Panc1 (cell line): ENCODE measurements around the gene LPAR6. TPM values are rescaled to one million over a fixed set of nuclear protein-coding genes. Genes with fewer than 3 reads are reported as not detected.

Experiments used
- ATAC-seq: fragments of 200-7000 bp; cut with Tn5 transposase; 2 replicates; pipeline ENCODE4 v1.9.1; 2020; ENCODE audit warnings: mild to moderate bottlenecking, moderate library complexity
- BruUV-seq: library from RNA; stranded (reverse); fragments of 400-500 nt; replicated peaks from 2 replicates; lab custom pipeline; 2021; lab: Mats Ljungman, UMichigan
- CTCF ChIA-PET: fragments of 300-600 bp; sonication (Branson Sonifier 250); formaldehyde crosslinking; loops from one replicate; lab custom pipeline; 2022; ENCODE audit warnings: antibody characterized with exemption; lab: Charles Lee
- POLR2A ChIA-PET: fragments of 300-600 bp; sonication (Branson Sonifier 250); formaldehyde crosslinking; loops from one replicate; lab custom pipeline; 2022; ENCODE audit warnings: antibody characterized with exemption; lab: Charles Lee
- DNase-seq: peaks from one replicate; pipeline ENCODE4 v3.0.0-alpha.2; 2010; ENCODE audit warnings: low read depth, low spot score
- H3K27ac ChIP-seq: 2 replicates; pipeline ENCODE4 v1.5.1; 2011; ENCODE audit warnings: mild to moderate bottlenecking, low read length, inconsistent platforms
- H3K27me3 ChIP-seq: fragments of 200-500 bp; sonication (Bioruptor generic); 2 replicates; pipeline ENCODE4 v1.6.0; 2014; ENCODE audit warnings: low read length, inconsistent platforms; ENCODE audit not compliant: control insufficient read depth, insufficient read depth
- H3K36me3 ChIP-seq: fragments of 200-500 bp; sonication (Bioruptor generic); 2 replicates; pipeline ENCODE4 v1.5.1; 2014; ENCODE audit warnings: inconsistent platforms, mild to moderate bottlenecking, low read length, moderate library complexity; ENCODE audit not compliant: control insufficient read depth, insufficient read depth
- H3K4me1 ChIP-seq: 2 replicates; pipeline ENCODE4 v1.5.1; 2011; ENCODE audit warnings: inconsistent platforms, mild to moderate bottlenecking, low read length, moderate library complexity; ENCODE audit not compliant: control insufficient read depth, insufficient read depth
- H3K4me3 ChIP-seq, 2 experiments: 2 replicates each; pipeline ENCODE4 v1.5.1; 2011 to 2012; ENCODE audit warnings: low read depth in 2 of 2, low read length in 2 of 2, mild to moderate bottlenecking in 2 of 2, inconsistent platforms in 1 of 2, moderate library complexity in 1 of 2
- H3K9me3 ChIP-seq: fragments of 200-500 bp; sonication (Bioruptor generic); 2 replicates; pipeline ENCODE4 v1.5.1; 2014; ENCODE audit warnings: low read depth, mild to moderate bottlenecking, inconsistent platforms, low read length, moderate library complexity; ENCODE audit not compliant: control insufficient read depth, insufficient read depth
- POLR2AphosphoS5 ChIP-seq: IDR thresholded peaks from 2 replicates; pipeline ENCODE4 v1.6.1; 2012; ENCODE audit warnings: mild to moderate bottlenecking, low read depth, low read length, moderate library complexity
- SIN3A ChIP-seq: IDR thresholded peaks from 2 replicates; pipeline ENCODE4 v1.6.1; 2012; ENCODE audit warnings: low read depth, mild to moderate bottlenecking, low read length, moderate library complexity, borderline replicate concordance; ENCODE audit not compliant: insufficient read depth
- TCF7L2 ChIP-seq: IDR thresholded peaks from 2 replicates; pipeline ENCODE4 v1.6.1; 2011; ENCODE audit warnings: mild to moderate bottlenecking, low read depth, low read length, inconsistent platforms
- in situ Hi-C: cut with HindIII; loops from 2 replicates; pipeline ENCODE4 v1.10.0; 2016; ENCODE audit warnings: low sequenced_read_pairs, low pct_unique_long_range_greater_than_20kb
- intact Hi-C: fragments of 100-400 bp; cut with micrococcal nuclease; formaldehyde crosslinking; loops from one replicate; pipeline ENCODE4 v1.10.0; 2022; ENCODE audit not compliant: unreplicated experiment
- total RNA-seq: library from RNA; stranded (reverse); gene quantifications from one replicate; pipeline ENCODE4 v1.2.1, GENCODE V29; 2021; ENCODE audit not compliant: unreplicated experiment
- TF ChIP-seq, protein P1 (sequence below), 2 experiments: IDR thresholded peaks; 2 replicates each; pipeline ENCODE4 v1.6.1; 2011 to 2012; ENCODE audit warnings: low read depth in 2 of 2, control low read depth in 1 of 2, low read length in 1 of 2, mild to moderate bottlenecking in 1 of 2, moderate library complexity in 1 of 2; ENCODE audit not compliant: insufficient read depth in 1 of 2
- TF ChIP-seq, protein P2 (sequence below): fragments of 450-650 bp; IDR thresholded peaks from 2 replicates; pipeline ENCODE4 v1.5.1; 2017; ENCODE audit warnings: mild to moderate bottlenecking

LPAR6 gene
- total RNA-seq, 1 experiment from 2014 or later = 3.9 TPM

DNA sequence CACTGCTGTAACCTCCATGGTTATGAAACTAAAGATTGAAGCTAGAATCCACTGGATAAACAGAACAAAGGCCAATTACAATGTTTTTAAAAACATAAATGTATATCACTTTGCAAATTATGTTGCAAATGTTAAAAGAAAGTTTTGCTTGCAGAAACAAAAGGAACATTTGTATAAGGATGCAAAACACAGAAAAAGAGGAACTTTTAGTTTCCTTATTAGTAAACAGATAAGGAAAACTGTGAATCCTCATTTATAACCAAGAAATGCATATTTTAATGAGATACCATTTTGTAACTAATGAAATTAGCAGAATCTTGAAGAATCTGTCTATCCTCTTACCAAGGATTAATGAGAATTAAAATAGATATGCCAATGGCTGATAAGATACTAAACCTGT, 32.3 kb downstream of the LPAR6 start:
- BruUV-seq = no TSS peak
- no peak for DNase-seq
- H3K4me1 ChIP-seq = no peaks in the 10 kb centered on the region
- POLR2A ChIA-PET = no interaction called here
- in situ Hi-C loops (no loop called here), intact Hi-C loops (no loop called here)
- H3K9me3 ChIP-seq = no peaks in the 10 kb centered on the region
- no peak overlapping the region for H3K27ac ChIP-seq
- H3K4me3 ChIP-seq = no peak overlapping the region
- CTCF ChIA-PET = no interaction called here
- TF ChIP-seq, protein P1, sequence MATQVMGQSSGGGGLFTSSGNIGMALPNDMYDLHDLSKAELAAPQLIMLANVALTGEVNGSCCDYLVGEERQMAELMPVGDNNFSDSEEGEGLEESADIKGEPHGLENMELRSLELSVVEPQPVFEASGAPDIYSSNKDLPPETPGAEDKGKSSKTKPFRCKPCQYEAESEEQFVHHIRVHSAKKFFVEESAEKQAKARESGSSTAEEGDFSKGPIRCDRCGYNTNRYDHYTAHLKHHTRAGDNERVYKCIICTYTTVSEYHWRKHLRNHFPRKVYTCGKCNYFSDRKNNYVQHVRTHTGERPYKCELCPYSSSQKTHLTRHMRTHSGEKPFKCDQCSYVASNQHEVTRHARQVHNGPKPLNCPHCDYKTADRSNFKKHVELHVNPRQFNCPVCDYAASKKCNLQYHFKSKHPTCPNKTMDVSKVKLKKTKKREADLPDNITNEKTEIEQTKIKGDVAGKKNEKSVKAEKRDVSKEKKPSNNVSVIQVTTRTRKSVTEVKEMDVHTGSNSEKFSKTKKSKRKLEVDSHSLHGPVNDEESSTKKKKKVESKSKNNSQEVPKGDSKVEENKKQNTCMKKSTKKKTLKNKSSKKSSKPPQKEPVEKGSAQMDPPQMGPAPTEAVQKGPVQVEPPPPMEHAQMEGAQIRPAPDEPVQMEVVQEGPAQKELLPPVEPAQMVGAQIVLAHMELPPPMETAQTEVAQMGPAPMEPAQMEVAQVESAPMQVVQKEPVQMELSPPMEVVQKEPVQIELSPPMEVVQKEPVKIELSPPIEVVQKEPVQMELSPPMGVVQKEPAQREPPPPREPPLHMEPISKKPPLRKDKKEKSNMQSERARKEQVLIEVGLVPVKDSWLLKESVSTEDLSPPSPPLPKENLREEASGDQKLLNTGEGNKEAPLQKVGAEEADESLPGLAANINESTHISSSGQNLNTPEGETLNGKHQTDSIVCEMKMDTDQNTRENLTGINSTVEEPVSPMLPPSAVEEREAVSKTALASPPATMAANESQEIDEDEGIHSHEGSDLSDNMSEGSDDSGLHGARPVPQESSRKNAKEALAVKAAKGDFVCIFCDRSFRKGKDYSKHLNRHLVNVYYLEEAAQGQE (IDR thresholded peaks at IDR 0.05; ENCODE audit: insufficient read depth in 1 of 2, low read depth in 2 of 2, low read length in 1 of 2) = no peak
- no peak for TF ChIP-seq TCF7L2
- TF ChIP-seq, protein P2, sequence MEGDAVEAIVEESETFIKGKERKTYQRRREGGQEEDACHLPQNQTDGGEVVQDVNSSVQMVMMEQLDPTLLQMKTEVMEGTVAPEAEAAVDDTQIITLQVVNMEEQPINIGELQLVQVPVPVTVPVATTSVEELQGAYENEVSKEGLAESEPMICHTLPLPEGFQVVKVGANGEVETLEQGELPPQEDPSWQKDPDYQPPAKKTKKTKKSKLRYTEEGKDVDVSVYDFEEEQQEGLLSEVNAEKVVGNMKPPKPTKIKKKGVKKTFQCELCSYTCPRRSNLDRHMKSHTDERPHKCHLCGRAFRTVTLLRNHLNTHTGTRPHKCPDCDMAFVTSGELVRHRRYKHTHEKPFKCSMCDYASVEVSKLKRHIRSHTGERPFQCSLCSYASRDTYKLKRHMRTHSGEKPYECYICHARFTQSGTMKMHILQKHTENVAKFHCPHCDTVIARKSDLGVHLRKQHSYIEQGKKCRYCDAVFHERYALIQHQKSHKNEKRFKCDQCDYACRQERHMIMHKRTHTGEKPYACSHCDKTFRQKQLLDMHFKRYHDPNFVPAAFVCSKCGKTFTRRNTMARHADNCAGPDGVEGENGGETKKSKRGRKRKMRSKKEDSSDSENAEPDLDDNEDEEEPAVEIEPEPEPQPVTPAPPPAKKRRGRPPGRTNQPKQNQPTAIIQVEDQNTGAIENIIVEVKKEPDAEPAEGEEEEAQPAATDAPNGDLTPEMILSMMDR = no peak
- TF ChIP-seq SIN3A = no peak
- TF ChIP-seq POLR2AphosphoS5 = no peak
- H3K36me3 ChIP-seq = peaks cover 9% of the 10 kb centered on the region; the same call in 1 of the 2 replicates
- ATAC-seq = no peak
- no peaks in the 10 kb centered on the region for H3K27me3 ChIP-seq

DNA sequence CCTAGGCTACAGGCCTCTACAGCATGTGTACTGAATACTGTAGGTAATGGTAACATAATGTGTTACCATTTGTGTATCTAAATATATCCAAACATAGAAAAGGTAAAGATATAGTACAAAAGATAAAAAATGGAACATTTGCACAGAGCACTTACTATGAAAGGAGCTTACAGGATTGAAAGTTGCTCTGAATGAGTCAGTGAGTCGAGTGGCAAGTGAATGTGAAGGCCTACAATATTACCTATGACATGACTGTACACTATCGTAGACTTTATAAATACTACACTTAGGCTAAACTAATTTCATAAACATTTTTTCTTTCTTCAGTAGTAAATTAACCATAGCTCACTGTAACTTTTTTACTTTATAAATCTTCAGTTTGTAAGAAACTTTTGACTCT, 35.1 kb downstream of the LPAR6 start:
- no peak for DNase-seq
- no peaks in the 10 kb centered on the region for H3K4me1 ChIP-seq
- no TSS peak for BruUV-seq
- H3K36me3 ChIP-seq = peaks cover 9% of the 10 kb centered on the region; the same call in 1 of the 2 replicates
- no peak for ATAC-seq
- no peak for TF ChIP-seq TCF7L2
- H3K27ac ChIP-seq = no peak overlapping the region
- POLR2A ChIA-PET = no interaction called here
- H3K9me3 ChIP-seq = no peaks in the 10 kb centered on the region
- no peaks in the 10 kb centered on the region for H3K27me3 ChIP-seq
- CTCF ChIA-PET = no interaction called here
- H3K4me3 ChIP-seq = no peak overlapping the region
- in situ Hi-C loops = no loop called here
- intact Hi-C loops = no loop called here

DNA sequence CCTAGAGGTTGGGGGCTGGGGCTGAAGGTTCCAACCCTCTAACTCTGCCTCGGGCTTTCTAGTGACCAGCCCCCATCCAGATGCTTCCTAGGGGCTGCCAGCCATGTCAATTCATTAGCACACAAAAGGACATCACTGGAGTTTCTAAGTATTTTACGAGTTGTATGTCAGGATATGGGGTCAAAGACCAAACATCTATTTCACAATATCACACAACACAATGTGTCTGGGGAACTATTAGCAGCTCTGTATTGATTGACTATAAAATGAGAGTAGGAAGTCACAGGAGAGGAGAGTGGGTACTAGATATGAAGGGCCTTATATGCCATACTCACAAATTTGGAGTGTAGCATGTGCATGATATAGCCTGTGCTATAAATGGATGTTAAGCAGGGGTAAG, 42.1 kb downstream of the LPAR6 start:
- no peaks in the 10 kb centered on the region for H3K9me3 ChIP-seq
- DNase-seq (no peak), ATAC-seq (no peak)
- TF ChIP-seq POLR2AphosphoS5 (no peak), SIN3A (no peak), TCF7L2 (no peak)
- TF ChIP-seq, protein P2 = no peak
- TF ChIP-seq, protein P1 (IDR thresholded peaks at IDR 0.05; ENCODE audit: insufficient read depth in 1 of 2, low read depth in 2 of 2, low read length in 1 of 2) = no peak
- intact Hi-C loops = no loop called here
- H3K4me1 ChIP-seq = no peaks in the 10 kb centered on the region
- H3K27ac ChIP-seq = no peak overlapping the region
- no peak overlapping the region for H3K4me3 ChIP-seq
- peaks cover 2% of the 10 kb centered on the region; the same call in 1 of the 2 replicates for H3K36me3 ChIP-seq
- ChIA-PET POLR2A (no interaction called here), CTCF (no interaction called here)
- BruUV-seq = no TSS peak
- in situ Hi-C loops = no loop called here
- H3K27me3 ChIP-seq = no peaks in the 10 kb centered on the region
